CD4-positive, alpha-beta T cell treated with Interleukin-12 subunit alpha and Interleukin-12 subunit beta, for 1 hour (primary cell): Measurements from ENCODE around the gene RNF19B.

Experiments
- DNase-seq: peaks from one replicate; pipeline ENCODE4 v3.0.0-alpha.2; 2020

RNF19B gene

DNA sequence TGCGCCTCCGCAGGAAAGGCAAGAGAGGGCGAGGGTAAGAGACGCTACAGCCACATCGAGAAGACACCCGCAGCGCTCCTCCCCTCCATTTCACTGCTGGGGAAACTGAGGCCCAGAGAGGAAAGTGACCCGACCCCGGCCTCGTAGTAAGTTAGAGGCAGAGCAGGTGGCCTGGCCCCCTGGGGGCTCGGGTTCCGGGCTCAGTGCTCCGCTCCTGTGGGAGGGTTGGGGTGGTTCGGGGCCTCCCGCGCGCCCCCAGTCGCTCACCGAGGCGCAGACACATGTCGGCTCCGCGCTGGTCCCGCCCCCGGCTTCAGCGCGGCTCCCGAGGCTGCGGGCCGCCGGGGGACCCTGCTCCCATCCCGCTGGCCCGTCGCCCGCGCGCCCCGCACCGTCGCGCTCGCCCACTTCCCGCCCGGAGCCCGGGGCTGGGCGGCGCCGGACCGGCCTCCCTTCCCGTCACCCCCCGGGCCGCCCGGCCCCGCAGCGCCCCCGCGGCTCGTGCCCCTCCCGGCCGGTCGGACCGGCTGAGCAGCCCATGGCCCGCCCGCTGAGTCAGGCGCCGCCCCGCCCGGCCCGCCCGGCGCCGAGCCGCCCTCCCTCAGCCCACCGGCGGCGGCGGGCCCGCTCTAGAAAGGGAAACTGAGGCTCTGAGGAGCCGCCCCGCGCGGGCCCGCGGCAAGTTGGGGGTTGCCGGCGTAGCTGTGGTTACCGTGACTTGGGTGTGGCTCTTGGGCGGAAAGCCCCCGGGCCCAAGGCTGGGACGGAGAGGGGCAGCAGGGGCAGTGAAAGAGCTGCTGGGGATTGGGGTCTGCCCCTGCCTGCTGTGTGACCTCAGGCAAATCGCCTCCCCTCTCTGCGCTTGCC is 63.4 kb downstream of the RNF19B start, which contains the start of gene TMEM54:
TMEM54 (minus strand) TSS at position 434 of the 867 bp plus-strand sequence; CDS start at position 283, 151 bp downstream.
- no peak for DNase-seq

DNA sequence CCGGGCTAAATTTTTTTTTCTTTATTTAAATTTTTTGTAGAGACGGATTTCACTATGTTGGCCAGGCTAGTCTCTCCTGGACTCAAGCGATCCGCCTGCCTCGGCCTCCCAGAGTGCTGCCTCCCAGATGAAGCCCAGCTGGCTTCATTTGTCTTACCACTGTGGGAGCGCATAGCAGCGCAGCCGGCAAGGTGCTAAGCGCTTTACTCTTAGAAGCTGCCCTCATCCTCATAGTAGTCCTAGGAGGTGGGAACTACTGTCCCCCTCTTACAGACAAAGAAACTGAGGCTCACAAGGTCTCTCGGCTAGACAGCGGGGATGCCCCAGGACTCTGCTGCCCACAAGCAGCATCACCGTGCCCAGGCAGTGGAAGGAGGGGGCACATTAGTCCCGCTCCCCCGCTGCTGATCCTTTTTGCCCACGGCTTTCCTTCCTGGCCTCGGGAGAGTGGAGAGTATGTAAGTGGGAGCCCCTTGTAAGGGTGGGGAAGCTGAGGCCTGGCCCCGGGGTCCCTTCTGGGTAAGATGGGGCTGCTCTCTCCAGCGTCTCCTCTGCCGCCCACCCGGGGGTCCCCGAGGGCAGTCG is 64.1 kb downstream of the RNF19B start:
- DNase-seq = no peak

DNA sequence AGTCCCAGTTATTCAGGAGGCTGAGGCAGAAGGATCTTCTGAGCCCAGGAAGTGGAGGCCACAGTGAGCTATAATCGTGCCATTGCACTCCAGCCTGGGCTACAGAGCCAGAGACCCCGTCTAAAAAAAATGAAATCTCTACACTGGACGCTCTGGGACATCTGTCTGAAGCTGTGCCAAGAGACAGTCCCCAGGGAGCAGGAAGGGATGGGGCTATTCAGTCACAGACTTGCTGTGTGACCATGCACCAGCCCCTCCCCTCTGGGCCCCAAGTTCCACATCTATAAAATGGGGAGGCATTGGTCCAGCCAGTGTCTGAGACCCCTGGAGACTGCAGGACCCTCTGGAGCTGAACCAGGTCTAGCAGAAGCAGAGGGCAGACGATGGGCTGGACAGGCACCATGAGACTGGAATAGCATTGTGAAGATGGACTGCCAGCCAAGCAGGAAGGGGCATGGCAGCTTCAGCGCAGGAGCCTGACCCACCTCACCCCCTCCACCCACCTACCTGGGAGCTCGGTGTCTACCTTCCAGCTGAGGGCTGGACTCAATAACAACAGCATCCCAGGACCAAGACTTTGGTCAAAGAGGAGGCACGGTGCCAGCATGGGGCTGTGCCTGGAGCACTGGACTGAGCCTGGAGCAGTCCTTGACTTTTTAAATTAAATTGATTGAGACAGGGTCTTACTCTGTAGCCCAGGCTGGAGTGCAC is 64.9 kb downstream of the RNF19B start:
- no peak for DNase-seq

DNA sequence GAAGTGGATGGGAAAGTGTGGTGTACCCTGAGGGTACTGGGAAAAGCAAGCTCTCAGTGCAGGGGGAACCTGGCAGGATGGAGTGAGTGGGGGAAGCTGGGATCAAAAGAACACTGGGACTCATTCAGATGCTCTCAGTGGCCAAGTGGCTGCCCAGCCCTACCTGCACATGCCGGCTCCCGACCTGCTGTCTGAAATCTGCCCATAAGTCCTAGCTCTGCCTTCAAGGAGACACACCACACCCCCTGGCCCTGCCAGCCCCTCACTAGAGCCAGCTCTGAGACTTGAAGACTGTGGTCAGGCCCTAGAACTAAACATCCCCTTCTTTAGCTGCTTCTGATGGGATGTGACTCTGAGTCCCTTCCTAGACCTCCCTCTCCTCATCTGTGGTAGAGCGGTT is 65.7 kb downstream of the RNF19B start:
- no peak for DNase-seq

DNA sequence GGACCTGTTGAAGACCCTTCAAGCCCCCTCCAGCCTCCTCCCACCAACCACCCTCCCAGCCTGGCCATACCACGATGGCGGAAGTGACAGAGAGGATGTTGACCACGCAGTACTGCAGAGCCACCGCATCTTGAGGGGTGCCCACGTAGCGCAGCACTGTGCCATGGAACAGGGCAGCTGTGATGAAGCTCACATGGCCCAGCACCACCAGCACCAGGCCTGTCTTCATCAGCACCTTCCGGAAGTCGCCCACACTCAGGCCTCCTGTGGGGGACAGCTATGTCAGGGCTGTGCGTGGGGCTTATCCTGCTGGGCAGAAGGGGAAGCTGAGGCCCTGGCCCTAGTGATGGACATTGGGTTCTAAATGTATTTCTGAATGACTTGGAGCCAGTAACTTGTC is 66.6 kb downstream of the RNF19B start:
- DNase-seq = no peak

DNA sequence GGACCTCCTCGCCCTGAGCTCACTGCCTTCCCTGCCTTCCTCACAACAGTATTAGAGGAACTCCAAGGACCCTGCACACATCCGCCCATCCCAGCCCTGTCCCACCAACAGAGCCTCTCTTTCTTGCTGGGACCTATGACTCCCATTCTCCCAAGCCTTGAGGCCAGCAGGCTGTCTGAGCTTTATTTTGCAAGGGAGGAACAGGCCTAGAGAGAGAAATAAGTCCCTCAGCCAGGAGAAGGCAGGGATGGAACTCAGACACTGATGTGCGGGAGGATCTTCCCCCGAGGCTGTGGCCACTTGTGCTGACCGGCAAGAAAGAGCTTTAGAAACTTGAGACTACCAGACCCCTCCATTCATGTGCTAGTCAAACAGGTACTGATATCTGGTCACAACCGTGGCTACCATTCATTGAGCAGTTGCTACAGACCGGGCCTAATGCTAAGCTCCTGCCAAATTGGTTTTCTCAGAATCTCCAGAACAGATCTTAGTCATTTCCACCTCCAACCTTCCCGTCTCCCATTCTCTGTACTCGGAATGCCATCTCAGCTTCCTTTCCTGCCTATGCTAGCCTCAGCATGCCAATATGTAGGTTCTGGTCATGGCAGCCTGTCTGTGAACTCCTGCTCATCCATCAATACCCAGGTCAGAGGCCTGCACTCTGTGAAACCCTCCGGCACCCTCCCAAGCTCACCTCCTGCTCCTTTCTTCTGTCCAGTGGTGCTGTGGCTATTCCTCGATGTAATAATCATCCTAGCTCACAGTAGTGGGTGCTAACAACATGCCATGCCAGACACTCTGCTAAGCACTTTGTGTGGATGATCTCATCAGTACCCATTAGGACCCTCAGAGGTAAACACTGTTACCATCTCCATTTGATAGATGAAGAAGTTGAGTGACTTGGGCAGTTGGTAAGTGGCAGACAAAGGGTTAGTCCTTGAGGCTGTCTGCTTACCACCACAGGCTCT is 67.2 kb downstream of the RNF19B start:
- no peak for DNase-seq

DNA sequence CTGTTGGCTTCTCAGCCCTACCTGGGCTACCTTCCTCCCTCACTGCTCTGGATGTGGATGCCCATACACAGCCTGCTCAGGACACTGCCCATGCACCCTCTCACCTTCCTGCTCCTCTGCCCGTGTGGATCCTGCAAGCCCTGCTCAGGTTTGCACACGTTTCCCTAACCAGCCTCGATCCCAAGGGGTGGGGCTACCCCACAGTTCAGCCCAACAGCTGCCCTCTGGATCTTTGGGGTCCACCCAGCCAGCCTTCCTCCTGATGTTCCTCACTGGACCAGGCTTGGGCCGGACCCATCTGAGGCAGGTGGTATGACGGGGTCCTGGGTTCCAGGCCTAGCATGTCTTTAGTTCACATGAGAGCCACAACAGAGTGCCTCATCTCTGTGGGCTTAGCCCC is 68.2 kb downstream of the RNF19B start:
- no peak for DNase-seq

DNA sequence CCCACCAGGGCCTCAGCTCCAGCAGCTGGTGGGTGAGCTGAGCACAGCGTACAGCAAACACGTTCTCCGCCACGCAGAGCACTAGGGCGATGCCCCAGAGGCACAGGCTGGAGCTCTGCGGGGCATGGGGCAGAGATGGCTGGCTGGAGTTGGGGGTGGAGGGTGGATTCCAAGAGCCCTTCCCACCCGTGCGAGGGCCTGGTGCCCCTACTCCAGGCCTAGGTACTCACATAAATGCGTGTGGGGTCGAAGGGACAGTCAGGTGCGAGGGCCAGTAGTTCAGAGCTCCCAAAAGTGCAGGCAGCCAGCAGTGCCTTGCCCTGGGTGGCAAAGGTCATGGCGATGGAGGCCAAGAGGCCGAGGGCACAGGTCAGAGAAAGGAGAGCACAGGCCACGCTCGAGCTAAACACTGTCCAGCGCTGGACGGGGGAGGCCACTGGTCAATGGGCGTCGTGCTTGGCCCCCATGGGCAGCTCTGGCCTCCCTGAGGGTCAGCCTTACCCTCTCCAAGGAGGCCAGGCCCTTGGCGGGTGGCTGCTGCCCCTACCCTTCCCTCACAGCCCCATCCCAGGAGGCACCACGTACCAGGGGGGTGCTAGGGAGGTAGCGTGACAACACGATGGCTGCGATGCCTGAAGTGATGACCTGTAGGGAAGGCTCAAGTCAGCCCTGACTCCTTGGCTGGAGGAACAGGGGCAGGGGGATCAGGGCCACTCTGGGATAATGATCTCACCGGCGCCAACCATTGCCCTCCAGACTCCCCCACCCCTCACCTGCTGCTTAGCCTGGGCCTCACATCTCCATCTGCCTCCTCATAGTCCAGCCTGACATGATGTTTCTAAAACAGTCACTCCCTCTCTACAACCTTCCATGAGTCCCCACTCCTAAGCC is 69.0 kb downstream of the RNF19B start:
- no peak for DNase-seq

DNA sequence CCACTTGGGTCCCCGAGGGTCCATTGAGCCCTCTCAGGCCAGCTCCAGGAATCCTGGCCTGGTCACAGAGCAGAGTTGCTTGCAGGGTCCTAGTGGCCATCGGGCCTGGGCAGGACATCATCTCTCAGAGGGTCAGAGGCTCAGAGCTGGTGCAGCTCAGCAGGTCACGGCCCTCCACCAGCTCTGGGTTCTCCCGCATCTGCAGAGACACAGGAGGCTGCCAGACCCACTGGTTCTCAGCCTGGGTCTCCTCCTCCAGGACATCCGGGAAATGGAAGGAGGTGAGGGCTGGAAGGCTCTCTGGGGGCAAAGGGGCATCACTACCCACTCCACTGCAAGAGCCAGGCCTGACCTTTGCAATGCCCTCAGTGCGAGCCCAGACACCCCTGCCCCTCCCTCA is 69.9 kb downstream of the RNF19B start:
- no peak for DNase-seq

DNA sequence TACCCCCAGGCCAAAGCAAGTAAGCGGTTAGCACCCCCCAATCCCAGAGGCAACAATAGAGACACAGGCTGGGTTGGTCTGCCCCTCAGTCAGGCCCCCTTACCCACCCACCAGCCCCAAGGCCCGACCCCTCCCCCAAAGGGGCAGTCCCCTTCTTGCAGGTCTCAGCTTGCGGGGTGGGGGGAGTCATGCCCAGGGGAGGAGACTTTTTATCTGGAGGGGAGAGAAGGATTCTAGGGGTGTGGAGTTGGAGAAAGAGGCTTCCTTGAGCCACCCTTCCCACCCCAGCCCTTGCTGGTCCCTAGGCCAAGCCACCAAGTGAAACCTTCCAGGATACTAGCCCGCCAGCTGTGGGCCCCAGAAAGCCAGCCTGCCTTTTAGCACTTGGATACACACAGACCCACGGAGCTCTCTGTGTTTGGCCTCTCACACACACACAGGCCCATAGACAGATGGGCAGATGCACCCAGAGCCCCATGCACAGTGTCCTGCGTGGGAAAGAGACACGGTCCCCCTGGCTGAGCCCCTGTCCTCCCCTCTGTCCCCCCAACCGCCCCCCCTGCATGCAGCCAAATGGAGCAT is 70.5 kb downstream of the RNF19B start:
- DNase-seq = no peak

DNA sequence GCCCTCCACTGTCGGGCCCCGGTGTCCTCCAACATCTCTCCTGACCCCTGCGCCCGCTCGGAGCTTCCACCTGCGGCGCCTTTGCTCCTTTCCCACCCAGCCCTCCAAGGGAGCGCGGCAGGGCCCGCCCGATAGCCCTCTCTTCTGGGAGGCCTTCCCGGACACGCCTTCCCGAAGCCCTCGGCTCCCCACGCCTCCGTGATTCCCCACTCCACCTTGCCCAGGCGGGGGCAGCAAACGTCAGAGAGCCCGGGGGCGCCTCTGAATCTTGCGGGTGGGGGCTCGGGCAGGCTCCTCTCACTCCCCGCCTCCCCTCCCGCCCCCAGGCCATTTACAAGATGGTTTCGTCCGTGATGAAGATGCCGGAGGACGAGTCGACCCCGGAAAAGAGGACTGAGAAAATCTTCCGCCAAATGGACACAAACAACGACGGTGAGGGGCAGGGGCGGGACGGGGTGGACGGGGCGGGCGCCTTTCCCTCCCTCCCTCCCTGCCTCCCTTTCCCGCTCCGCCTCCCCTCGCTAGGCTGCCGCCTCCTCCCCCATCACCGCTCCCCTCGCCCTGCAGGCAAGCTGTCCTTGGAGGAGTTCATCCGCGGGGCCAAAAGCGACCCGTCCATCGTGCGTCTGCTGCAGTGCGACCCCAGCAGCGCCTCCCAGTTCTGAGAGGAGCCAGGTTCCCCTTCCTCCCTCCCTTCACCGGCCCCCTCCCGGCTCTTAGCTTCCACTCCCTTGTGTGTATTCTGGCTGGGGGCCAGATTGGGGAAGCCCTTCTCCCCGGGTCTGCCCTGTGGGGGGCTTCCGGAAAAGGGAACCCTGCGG is 71.2 kb downstream of the RNF19B start:
- no peak for DNase-seq

DNA sequence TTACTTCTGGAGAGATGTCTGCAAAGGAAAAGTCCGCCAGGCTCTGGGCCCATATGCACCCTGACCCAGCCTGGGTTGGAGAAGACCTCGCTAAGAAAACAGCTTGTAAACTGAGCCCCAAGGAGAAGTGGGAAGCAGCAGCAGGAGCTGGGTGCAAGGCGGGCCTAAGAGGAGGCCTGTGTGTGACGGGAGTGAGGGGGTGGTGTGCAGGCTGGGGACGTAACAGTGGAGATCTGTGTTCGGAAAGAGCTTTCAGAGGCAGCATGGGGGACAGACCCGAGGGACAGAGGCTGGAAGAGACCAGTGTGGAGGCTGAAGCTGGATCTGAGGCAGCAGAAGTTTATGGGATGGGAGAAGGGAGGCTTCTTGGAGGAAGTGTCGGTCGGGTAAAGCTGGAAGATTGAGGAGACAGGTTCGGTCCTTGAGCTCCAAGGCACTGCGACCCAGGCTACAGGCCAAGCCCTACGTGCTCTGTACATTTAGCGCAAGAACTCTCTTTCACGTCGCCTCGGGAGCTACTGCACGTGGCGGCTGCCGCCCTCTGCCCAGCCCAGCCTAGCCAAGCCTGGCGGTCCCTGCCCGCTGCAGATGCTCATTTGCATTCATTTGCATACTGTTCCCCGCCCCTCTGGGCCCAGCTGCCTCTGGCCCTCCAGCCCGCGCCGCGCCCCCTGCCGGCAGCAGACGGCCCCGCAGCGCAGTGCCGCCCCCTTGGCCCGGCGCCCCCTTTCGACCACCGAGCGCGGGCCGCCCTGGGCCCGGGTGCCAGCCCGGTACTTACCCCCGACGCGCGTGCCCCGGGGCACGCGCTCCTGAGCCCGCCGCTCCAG is 72.0 kb downstream of the RNF19B start:
- peak; percentile 20 for DNase-seq

DNA sequence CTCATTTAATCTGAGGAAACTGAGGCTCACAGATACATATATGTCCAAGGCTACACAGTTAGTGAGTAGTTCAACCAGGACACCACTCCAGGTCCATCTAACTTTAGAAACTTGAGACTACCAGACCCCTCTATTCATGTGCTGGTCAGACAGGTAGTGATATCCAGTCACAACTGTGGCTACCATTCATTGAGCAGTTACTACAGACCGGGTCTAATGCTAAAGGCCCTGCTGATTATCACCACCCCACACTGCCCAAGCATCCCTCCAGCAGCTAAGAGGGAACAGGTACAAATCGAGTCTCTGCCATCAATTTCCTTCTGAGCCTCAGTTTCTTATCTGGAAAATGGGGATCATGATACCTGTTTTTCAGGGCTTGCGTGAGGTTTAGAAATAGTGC is 73.0 kb downstream of the RNF19B start:
- DNase-seq = no peak

DNA sequence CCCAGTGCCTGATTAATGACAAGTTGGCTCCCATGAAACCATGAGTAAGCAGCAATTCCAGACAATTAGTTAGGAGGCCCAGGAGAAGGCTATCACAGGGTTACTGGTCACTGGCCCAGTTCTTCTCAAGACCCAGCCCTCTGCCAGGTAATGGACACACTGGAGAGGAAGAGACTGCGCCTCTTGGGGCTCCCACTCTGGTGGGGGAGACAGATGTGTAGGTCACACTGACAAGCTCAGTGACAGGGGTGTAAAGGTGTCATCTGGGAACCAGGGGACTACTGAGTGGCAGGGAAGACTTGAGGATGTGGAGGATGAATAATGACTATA is 73.4 kb downstream of the RNF19B start:
- DNase-seq = no peak

DNA sequence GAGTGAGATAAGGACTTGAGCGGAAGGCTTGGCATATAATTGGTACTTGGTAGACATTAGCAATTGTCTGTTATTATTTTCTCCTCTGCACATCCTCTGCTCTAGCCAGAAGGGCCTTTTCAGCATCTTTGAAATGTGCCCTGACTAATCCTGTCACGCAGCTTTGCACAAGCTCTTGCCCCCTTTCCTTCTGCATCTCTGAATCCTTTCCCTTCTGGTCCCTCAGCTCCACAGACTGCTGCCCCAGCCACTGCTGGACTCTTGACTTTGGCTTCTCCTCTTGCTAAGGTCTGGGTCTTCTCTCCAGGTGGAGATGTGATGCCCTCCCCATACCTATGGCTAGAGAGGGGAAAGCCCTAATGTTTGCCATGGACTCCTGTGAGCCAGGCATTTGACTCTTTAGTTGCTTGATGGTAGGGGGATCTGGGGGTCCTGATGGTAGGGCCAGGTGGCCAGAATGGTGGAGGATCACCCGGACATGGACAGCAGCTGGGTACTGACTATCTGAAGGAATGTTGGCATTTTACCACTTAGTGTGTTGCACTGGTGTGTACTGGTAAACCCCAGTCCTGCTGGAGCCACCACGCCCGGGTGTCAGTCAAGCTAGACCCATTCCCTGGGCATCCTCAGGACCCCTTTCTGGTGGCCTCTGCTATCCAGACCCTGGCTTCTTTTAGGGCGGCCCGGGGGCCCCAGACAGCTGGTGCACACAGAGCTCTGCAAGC is 73.9 kb downstream of the RNF19B start:
- no peak for DNase-seq

DNA sequence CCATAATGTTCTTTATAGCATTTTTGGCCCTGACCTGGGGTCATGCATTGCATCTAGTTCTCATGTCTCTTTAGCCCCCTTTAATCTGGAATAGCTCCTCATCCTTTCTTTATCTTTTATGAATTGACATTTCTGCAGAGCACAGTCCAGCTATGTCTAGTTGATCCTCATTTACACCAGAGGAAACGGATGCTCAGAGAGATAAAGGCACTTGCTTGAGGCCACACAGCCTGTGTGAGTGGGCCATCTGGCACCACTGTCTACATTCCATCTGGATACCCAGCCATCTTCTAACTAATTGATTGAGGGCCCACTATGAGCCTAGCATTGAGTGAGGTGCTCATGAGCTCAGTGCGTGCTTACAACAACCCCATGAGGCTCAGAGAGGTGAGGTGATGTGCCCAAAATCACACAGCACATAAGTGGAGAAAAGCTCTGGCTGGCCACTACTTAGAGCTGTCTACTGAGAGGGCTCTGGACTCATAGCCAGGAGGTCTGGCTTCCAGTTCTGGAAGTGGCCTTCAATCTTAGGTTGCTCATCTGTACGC is 74.8 kb downstream of the RNF19B start:
- no peak for DNase-seq

DNA sequence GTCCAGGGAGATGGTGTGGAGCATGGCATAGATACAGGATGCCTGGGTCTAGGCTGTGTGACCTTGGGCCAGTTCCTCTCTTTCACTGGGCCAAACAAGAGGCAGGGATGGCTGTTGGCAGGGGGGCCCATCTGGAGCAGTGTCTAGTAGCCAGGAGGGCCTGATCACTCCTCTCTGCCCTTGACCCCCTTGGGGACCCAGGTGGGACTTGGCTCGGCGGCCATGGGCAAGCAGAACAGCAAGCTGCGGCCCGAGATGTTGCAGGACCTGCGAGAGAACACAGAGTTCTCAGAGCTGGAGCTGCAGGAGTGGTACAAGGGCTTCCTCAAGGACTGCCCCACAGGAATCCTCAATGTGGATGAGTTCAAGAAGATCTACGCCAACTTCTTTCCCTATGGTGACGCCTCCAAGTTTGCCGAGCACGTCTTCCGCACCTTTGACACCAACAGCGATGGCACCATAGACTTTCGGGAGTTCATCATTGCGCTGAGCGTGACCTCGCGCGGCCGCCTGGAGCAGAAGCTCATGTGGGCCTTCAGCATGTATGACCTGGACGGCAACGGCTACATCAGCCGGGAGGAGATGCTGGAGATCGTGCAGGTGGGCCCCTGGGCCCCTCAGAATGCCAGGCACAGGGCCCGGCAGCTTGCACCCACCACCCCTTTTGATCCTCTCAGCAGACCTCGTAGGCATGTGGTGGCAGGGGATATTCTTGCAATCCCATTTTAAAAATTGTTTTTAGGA is 75.8 kb downstream of the RNF19B start:
- no peak for DNase-seq

DNA sequence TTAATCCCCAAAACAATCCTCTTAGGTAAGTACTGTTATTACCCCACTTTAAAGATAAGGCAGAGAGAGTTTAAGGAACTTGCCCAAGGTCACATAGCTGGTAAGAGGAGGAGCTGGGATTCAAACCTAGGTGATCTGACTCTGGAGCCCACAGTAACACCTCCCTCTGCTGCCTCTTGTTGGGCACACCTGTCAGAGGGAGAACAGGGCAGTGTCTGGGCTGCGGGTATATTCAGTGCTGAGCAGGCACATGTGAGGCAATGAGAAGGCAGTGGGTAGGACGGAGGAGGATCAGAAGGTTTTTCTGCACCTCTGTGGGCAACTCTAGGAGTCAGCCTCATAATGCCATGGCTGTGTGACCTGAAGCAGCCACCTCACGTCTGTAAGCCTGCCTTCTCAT is 76.5 kb downstream of the RNF19B start:
- DNase-seq = no peak
